Measurements from ENCODE around the gene DGAT2.

DGAT2 gene

DNA sequence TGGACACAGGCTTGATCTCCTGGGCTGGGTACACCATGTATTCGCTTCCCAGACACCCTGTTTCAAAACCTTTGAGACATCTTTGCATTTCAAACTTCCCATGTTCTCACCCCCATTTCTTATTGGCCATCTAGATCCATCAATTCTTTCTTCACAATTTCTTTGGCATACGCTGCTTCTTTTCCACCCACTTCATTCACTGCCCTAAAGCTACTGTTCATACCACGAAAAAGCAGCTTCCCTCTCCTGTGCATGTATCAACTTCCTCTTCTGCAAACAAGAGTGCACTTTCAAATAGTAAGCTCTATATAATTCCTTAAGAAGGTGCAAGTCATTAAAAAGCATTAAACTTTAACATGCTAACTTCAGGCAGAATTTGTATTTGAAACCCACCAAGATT is 67.8 kb downstream of the DGAT2 start:
- DNase-seq, result no peak

DNA sequence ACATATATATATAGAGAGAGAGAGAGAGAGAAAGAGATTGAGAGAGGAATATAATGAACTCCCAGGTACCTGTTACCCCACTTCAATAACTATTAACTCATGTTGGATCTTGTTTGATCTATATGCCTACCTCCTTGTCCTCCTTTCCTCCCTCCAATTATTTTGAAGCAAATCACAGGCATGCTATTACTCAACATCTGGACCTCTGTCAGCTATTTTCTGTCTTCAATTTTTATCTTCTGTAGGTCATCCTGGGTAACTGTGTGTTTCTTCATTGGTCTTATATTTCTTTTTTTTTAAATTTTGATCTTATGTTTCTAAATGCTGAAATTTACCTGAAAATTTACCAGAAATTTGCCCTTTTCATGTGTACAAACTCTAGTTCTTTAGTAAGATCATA is 71.3 kb downstream of the DGAT2 start:
- no peak for DNase-seq

DNA sequence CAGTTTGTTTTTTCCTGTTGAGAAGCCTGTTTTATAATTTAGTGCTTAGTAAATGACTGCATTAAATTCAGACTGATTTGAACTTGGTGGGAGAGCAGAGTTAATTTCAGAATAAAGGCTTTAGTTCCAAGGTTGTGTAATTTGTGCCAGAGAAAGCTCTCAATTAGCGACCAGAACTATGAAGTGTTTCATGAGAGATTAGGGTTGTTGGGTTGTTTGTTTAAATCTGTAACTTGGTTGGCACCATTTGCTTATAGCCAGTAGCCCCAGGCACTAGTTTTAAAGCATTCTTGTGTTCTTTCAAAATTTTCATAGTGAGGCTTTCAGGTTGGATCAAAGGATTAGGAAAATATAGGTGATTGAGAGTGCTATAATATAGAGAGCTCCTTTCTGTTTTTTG is 71.9 kb downstream of the DGAT2 start:
- DNase-seq, result no peak

DNA sequence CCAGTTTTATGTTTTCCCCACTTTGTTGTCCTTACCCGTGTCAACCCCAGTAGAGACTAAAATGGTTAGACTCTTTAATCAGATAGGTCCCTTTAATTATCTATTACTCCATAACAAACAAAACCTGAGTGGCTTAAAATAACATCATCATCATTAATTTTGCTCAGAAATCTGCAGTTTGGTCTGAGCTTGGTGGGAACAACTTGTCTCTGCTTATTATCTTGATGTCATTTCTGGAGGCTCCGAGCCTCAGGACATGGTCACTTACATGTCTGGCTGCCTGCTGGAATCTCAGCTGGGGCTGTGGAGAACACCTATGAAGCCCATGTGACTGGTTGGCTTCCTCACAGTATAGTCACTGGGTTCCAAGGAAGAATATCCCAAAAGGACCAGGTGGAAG is 73.2 kb downstream of the DGAT2 start:
- no peak for DNase-seq

DNA sequence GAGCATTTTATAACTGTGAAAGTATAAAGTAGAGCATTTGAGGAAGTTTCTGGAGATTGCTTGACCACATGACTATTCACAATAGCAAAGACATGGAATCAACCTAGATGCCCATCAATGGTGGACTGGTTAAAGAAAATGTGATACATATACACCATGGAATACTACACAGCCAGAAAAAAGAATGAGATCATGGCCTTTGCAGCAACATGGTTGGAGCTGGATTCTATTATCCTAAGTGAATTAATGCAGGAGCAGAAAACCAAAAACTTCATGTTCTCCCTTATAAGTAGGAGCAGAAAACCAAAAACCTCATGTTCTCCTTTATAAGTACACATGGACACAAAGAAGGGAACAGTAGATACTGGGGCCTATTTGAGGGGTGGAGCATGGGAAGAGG is 76.7 kb downstream of the DGAT2 start:
- no peak for DNase-seq

DNA sequence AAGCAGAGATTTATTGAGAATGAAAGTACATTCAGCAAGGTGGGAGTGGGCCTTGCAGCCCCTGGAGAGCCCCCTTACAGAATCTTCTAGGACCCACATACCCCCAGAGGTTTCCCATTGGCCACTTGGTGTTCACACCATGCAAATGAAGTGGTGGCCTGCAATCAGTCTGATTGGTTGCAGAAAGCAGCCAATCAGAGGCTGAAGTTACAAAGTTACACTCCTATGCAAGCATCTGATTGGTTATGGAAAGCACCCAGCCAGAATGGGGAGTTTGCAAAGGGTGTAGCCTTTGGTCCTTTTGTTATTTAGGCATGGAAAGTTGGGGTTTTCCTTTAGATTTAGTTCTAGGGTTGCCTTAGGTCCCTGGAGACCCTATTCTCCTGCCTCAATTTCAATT is 81.3 kb downstream of the DGAT2 start:
- no peak for DNase-seq

DNA sequence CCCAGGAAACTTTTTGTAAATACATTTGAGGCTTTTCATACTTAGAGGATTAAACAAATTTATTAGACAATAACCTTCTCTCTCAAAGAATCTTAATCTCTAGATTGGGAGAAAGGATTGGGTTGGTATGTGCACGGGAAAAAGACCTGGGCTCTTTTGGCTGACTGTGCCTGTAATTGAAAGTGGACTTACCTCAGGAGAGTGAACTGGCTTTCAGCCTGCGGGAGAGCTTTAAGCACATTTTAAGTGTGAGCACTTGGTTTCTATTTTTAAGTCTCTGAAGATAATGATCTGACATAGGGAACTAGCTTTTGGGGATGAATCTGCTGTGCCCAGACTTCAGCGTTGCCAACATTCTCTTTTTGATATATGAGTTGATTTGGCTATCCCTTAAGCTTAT is 82.2 kb downstream of the DGAT2 start:
- DNase-seq, result no peak

Measured in activated CD8-positive, alpha-beta memory T cell treated with anti-CD3 and anti-CD28 coated beads, Interleukin-2, amount 50 U/mL, for 4 hours (primary cell).